ENCODE results near the gene ST6GALNAC3. TPM values are rescaled to one million over a fixed set of nuclear protein-coding genes. Genes with fewer than 3 reads are reported as not detected.

The ST6GALNAC3 gene
- polyA plus RNA-seq, 1 donor (not counting 4 experiments of a cell fraction or from before 2014, with no cell fraction given): 0.08 TPM

GRCh38 chr1:76203127-76203526 is 128.6 kb downstream of the ST6GALNAC3 start:
- DNase-seq (ENCODE audit: low read depth, low spot score) (no peak), FAIRE-seq (no peak)
- Histone ChIP-seq H3K4me3 (ENCODE audit: control insufficient read depth in 2 of 3, extremely low read depth in 1 of 3, insufficient read depth in 2 of 3, low read depth in 1 of 3, low read length in 3 of 3) (no peak overlapping the region), H3K4me1 (ENCODE audit: control insufficient read depth, extremely low read depth, insufficient read depth, low read length) (no peaks in the 10 kb centered on the region), H3K9me1 (ENCODE audit: control insufficient read depth, extremely low read depth, insufficient read depth, low read length) (no peaks in the 10 kb centered on the region), H3K79me2 (ENCODE audit: control insufficient read depth, insufficient read depth, low read length) (no peaks in the 10 kb centered on the region), H3K36me3 (ENCODE audit: control insufficient read depth in 2 of 2, extremely low read depth in 1 of 2, insufficient read depth in 2 of 2, low read length in 2 of 2) (no peaks in the 10 kb centered on the region), H3K27me3 (ENCODE audit: control insufficient read depth, extremely low read depth, insufficient read depth, low read length) (no peaks in the 10 kb centered on the region), H4K20me1 (ENCODE audit: control insufficient read depth, extremely low read depth, insufficient read depth, low read length) (no peaks in the 10 kb centered on the region), H3K9me3 (ENCODE audit: control insufficient read depth, low read depth, low read length) (no peaks in the 10 kb centered on the region), H3K9ac (ENCODE audit: control insufficient read depth, extremely low read depth, insufficient read depth, low read length) (no peak overlapping the region), H3K27ac (ENCODE audit: control insufficient read depth, insufficient read depth, low read length) (no peak overlapping the region), H2AFZ (ENCODE audit: control insufficient read depth, low read length) (no peak overlapping the region), H3K4me2 (ENCODE audit: control insufficient read depth, extremely low read depth, insufficient read depth, low read depth, low read length) (no peak overlapping the region)
- TF ChIP-seq EZH2 (IDR thresholded peaks at IDR 0.05; ENCODE audit: low read length): no peak
- TF ChIP-seq, protein P1, sequence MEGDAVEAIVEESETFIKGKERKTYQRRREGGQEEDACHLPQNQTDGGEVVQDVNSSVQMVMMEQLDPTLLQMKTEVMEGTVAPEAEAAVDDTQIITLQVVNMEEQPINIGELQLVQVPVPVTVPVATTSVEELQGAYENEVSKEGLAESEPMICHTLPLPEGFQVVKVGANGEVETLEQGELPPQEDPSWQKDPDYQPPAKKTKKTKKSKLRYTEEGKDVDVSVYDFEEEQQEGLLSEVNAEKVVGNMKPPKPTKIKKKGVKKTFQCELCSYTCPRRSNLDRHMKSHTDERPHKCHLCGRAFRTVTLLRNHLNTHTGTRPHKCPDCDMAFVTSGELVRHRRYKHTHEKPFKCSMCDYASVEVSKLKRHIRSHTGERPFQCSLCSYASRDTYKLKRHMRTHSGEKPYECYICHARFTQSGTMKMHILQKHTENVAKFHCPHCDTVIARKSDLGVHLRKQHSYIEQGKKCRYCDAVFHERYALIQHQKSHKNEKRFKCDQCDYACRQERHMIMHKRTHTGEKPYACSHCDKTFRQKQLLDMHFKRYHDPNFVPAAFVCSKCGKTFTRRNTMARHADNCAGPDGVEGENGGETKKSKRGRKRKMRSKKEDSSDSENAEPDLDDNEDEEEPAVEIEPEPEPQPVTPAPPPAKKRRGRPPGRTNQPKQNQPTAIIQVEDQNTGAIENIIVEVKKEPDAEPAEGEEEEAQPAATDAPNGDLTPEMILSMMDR (optimal IDR thresholded peaks at IDR 0.05 in 1 of 3, IDR thresholded peaks at IDR 0.05 in 1 of 3, conservative IDR thresholded peaks at IDR 0.05 in 1 of 3; ENCODE audit: extremely low read depth in 1 of 3, insufficient read depth in 2 of 3, low read length in 3 of 3): no peak
- dilution Hi-C loops (cut with MboI; ENCODE audit: extremely low pct_ligation_motif_present, low sequenced_read_pairs): no loop called here

GRCh38 chr1:76209238-76209637 is 134.7 kb downstream of the ST6GALNAC3 start:
- H3K79me2 ChIP-seq (ENCODE audit: control insufficient read depth, insufficient read depth, low read length): no peaks in the 10 kb centered on the region
- H3K36me3 ChIP-seq (ENCODE audit: control insufficient read depth in 2 of 2, extremely low read depth in 1 of 2, insufficient read depth in 2 of 2, low read length in 2 of 2): no peaks in the 10 kb centered on the region
- no peak overlapping the region for H3K4me2 ChIP-seq (ENCODE audit: control insufficient read depth, extremely low read depth, insufficient read depth, low read depth, low read length)
- H4K20me1 ChIP-seq (ENCODE audit: control insufficient read depth, extremely low read depth, insufficient read depth, low read length): no peaks in the 10 kb centered on the region
- H3K9me1 ChIP-seq (ENCODE audit: control insufficient read depth, extremely low read depth, insufficient read depth, low read length): no peaks in the 10 kb centered on the region
- dilution Hi-C loops (cut with MboI; ENCODE audit: extremely low pct_ligation_motif_present, low sequenced_read_pairs): no loop called here
- FAIRE-seq (no peak), DNase-seq (ENCODE audit: low read depth, low spot score) (no peak)
- H3K4me1 ChIP-seq (ENCODE audit: control insufficient read depth, extremely low read depth, insufficient read depth, low read length): no peaks in the 10 kb centered on the region
- no peak overlapping the region for H3K4me3 ChIP-seq (ENCODE audit: control insufficient read depth in 2 of 3, extremely low read depth in 1 of 3, insufficient read depth in 2 of 3, low read depth in 1 of 3, low read length in 3 of 3)
- TF ChIP-seq, protein P1 (optimal IDR thresholded peaks at IDR 0.05 in 1 of 3, IDR thresholded peaks at IDR 0.05 in 1 of 3, conservative IDR thresholded peaks at IDR 0.05 in 1 of 3; ENCODE audit: extremely low read depth in 1 of 3, insufficient read depth in 2 of 3, low read length in 3 of 3): no peak
- no peak for TF ChIP-seq EZH2 (IDR thresholded peaks at IDR 0.05; ENCODE audit: low read length)
- no peak overlapping the region for H3K9ac ChIP-seq (ENCODE audit: control insufficient read depth, extremely low read depth, insufficient read depth, low read length)
- H3K27ac ChIP-seq (ENCODE audit: control insufficient read depth, insufficient read depth, low read length): no peak overlapping the region
- H3K9me3 ChIP-seq (ENCODE audit: control insufficient read depth, low read depth, low read length): no peaks in the 10 kb centered on the region
- no peaks in the 10 kb centered on the region for H3K27me3 ChIP-seq (ENCODE audit: control insufficient read depth, extremely low read depth, insufficient read depth, low read length)
- no peak overlapping the region for H2AFZ ChIP-seq (ENCODE audit: control insufficient read depth, low read length)

Measured in keratinocyte (primary cell).